GM13977 (cell line): ENCODE results near the gene RBBP4.

Source experiments
- DNase-seq: peaks from one replicate; pipeline ENCODE4 v3.0.0; 2012; ENCODE audit warnings: low spot score
- in situ Hi-C: fragments of 300-500 bp; cut with MboI; formaldehyde crosslinking; loops from one replicate; pipeline ENCODE4 v1.12.0; 2022; ENCODE audit warnings: low sequenced_read_pairs, low pct_unique_long_range_greater_than_20kb, mixed read lengths, inconsistent platforms; ENCODE audit not compliant: unreplicated experiment
- TF ChIP-seq, protein P1 (sequence below): IDR thresholded peaks from 2 replicates; pipeline ENCODE4 v1.5.1; 2012; ENCODE audit warnings: mild to moderate bottlenecking, control low read depth; ENCODE audit not compliant: insufficient read depth; ENCODE audit errors: extremely low read depth, missing control alignments

RBBP4 gene

GRCh38 chr1:32680642-32681041 lies 29.6 kb downstream of the RBBP4 start:
- TF ChIP-seq, protein P1, sequence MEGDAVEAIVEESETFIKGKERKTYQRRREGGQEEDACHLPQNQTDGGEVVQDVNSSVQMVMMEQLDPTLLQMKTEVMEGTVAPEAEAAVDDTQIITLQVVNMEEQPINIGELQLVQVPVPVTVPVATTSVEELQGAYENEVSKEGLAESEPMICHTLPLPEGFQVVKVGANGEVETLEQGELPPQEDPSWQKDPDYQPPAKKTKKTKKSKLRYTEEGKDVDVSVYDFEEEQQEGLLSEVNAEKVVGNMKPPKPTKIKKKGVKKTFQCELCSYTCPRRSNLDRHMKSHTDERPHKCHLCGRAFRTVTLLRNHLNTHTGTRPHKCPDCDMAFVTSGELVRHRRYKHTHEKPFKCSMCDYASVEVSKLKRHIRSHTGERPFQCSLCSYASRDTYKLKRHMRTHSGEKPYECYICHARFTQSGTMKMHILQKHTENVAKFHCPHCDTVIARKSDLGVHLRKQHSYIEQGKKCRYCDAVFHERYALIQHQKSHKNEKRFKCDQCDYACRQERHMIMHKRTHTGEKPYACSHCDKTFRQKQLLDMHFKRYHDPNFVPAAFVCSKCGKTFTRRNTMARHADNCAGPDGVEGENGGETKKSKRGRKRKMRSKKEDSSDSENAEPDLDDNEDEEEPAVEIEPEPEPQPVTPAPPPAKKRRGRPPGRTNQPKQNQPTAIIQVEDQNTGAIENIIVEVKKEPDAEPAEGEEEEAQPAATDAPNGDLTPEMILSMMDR: no peak
- in situ Hi-C loops: no loop called here
- no peak for DNase-seq

- TF ChIP-seq, protein P1: no peak
- no peak for DNase-seq
- in situ Hi-C loops: no loop called here
Observed at GRCh38 chr1:32681509-32681908, 30.5 kb downstream of the RBBP4 start.

- DNase-seq: no peak
- TF ChIP-seq, protein P1: no peak
- in situ Hi-C loops: no loop called here
Observed at GRCh38 chr1:32681999-32682398, 31.0 kb downstream of the RBBP4 start.

- DNase-seq: no peak
- TF ChIP-seq, protein P1: no peak
- in situ Hi-C loops: no loop called here
Observed at GRCh38 chr1:32683397-32683796, 32.4 kb downstream of the RBBP4 start.

DNA sequence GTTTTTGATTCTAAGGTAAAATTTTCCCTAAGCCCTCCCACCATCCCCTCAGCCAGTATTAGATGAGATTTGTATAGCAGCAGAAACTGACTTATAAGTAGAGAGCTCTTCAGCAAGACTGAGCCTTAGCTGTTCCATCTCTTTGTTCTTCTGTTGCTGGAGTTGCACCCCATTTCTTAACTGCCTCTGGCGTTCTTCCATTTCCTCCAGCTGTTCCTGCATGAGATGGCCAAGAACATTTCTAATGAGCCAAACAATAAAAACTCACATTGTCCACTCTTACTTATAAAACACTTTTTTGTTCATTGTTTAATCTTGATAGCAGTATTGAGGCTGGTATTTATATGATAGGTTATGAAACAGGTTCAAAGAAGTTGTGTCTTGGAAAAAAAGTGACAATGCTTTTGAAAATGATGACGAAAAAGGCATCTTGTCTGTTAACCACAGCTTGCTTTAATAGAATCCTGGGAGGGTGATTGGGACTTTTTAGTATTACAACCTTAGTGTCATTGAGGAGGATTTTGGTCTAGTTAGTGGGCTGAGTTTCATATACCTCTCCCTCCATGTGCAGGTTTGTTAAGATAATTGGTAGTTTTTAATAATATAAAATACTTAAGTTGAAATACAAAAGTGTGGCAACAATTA lies 33.3 kb downstream of the RBBP4 start:
- no peak for DNase-seq

GRCh38 chr1:32685498-32685897 lies 34.5 kb downstream of the RBBP4 start:
- no peak for DNase-seq
- in situ Hi-C loops: no loop called here
- TF ChIP-seq, protein P1: no peak

More for the DNA sequence above, 33.3 kb downstream of the RBBP4 start:
- in situ Hi-C loops: no loop called here
- TF ChIP-seq, protein P1: no peak

GRCh38 chr1:32686387-32686786 lies 35.4 kb downstream of the RBBP4 start:
- TF ChIP-seq, protein P1: no peak
- in situ Hi-C loops: no loop called here
- no peak for DNase-seq
